HG03439 (cell line): ENCODE measurements around the gene PREX1.

ENCODE experiments used
- ATAC-seq: cut with Tn5 transposase; IDR thresholded peaks from one replicate; pipeline ENCODE4 v1.9.1; 2021; ENCODE audit warnings: mild to moderate bottlenecking, moderate library complexity; ENCODE audit not compliant: unreplicated experiment

The PREX1 gene

GRCh38 chr20:48644286-48644828 lies 183.4 kb downstream of the PREX1 start:
- ATAC-seq: no peak

GRCh38 chr20:48642105-48642880 lies 185.5 kb downstream of the PREX1 start:
- no peak for ATAC-seq

GRCh38 chr20:48640871-48641270 lies 186.9 kb downstream of the PREX1 start:
- ATAC-seq: no peak

GRCh38 chr20:48639899-48640298 lies 187.9 kb downstream of the PREX1 start:
- no peak for ATAC-seq

GRCh38 chr20:48638546-48638945 lies 189.3 kb downstream of the PREX1 start:
- no peak for ATAC-seq

- no peak for ATAC-seq
Observed at GRCh38 chr20:48637461-48637860, 190.3 kb downstream of the PREX1 start.

GRCh38 chr20:48636301-48636700 lies 191.5 kb downstream of the PREX1 start:
- ATAC-seq: no peak

GRCh38 chr20:48635791-48636267 lies 192.0 kb downstream of the PREX1 start:
- peak; percentile 47 for ATAC-seq

GRCh38 chr20:48635361-48635760 lies 192.4 kb downstream of the PREX1 start:
- no peak for ATAC-seq

- no peak for ATAC-seq
Observed at GRCh38 chr20:48634641-48635040, 193.2 kb downstream of the PREX1 start.

GRCh38 chr20:48633620-48634257 lies 194.1 kb downstream of the PREX1 start:
- ATAC-seq: no peak

GRCh38 chr20:48632825-48633619 lies 194.8 kb downstream of the PREX1 start:
- no peak for ATAC-seq

GRCh38 chr20:48632017-48632824 lies 195.6 kb downstream of the PREX1 start:
- no peak for ATAC-seq

- no peak for ATAC-seq
Observed at GRCh38 chr20:48631114-48632016, 196.4 kb downstream of the PREX1 start.

GRCh38 chr20:48630342-48631075 lies 197.3 kb downstream of the PREX1 start:
- no peak for ATAC-seq

GRCh38 chr20:48629960-48630315 lies 197.9 kb downstream of the PREX1 start:
- no peak for ATAC-seq

- ATAC-seq: no peak
Observed at GRCh38 chr20:48629069-48629959, 198.5 kb downstream of the PREX1 start.

GRCh38 chr20:48627737-48628128 lies 200.1 kb downstream of the PREX1 start:
- ATAC-seq: no peak
